ENCODE data around the gene PAK1IP1. TPM values are rescaled to one million over a fixed set of nuclear protein-coding genes. Genes with fewer than 3 reads are reported as not detected.

The PAK1IP1 gene
- total RNA-seq, 2 donors from 2014 or later, result 2.1 to 8.6 TPM

DNA sequence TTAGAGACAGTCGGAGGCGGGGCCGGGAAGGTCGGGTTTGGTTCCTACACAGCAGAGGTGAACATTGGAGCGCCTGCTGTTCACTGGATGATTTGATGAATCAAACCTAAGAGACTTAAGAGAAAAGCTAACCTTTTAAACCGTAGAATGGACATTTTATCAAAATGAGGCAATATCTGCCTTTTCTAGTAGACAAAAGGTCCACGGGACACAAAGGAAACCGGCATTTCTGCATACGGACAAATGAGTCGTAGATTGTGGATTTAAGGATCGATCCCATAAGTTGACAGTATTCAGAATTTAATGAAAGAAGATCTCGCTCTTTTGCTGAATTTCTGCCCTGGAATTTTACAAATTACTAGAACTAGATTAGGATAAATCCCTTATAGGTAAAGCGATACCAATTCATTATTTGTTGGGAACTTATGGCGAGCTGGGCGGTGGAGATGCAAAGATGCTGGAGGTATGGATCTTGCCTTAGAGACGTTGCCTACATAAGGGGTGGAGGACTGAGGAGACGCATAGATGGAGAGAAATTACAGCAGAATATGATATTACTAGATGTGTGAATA, 400 bp downstream of the PAK1IP1 start:
- H3K27me3 ChIP-seq, result no peaks in the 10 kb centered on the region
- peaks cover 0 to 4% of the 10 kb centered on the region in 2 donors for H3K36me3 ChIP-seq (replicated peaks in 1 of 2; ENCODE audit: insufficient read depth in 1 of 2, low read depth in 2 of 2)
- WGBS, 2 donors, result 0 to 1% methylated on average over 17 of the region's 17 CpGs
- peak overlapping the region; percentile 21 to 64 for H3K4me3 ChIP-seq
- H3K9me3 ChIP-seq, result no peaks in the 10 kb centered on the region
- DNase-seq (no peak), ATAC-seq (no peak)
- H3K4me1 ChIP-seq, result peaks cover 27% of the 10 kb centered on the region
- H3K27ac ChIP-seq, result peak overlapping the region; percentile 85 to 97 (median 92)
- intact Hi-C loops (cut with DNase I), result loop anchor here (10.0 kb wide), 1 partner anchor 50 kb away; the partner anchor contains the start of gene TMEM14B
- TF ChIP-seq, protein P1, sequence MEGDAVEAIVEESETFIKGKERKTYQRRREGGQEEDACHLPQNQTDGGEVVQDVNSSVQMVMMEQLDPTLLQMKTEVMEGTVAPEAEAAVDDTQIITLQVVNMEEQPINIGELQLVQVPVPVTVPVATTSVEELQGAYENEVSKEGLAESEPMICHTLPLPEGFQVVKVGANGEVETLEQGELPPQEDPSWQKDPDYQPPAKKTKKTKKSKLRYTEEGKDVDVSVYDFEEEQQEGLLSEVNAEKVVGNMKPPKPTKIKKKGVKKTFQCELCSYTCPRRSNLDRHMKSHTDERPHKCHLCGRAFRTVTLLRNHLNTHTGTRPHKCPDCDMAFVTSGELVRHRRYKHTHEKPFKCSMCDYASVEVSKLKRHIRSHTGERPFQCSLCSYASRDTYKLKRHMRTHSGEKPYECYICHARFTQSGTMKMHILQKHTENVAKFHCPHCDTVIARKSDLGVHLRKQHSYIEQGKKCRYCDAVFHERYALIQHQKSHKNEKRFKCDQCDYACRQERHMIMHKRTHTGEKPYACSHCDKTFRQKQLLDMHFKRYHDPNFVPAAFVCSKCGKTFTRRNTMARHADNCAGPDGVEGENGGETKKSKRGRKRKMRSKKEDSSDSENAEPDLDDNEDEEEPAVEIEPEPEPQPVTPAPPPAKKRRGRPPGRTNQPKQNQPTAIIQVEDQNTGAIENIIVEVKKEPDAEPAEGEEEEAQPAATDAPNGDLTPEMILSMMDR (IDR thresholded peaks at IDR 0.05), result no peak
- TF ChIP-seq POLR2A (IDR thresholded peaks at IDR 0.05), result no peak

DNA sequence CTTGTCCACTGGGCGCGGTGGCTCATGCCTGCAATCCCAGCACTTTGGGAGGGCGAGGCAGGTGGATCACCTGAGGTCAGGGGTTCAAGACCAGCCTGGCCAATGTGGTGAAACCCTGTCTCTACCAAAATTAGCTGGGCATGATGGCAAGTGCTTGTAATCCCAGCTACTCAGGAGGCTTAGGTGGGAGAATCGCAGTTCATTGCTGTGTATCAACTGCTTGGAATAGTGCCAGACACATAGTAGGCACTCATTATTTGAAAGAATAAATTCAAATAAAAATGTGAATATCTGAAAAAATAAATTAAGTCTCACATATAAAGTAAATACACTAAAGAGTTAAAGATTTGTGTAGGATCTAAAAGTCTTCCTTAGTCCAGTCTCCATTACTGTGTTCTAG, 1.9 kb downstream of the PAK1IP1 start:
- whole genome bisulfite sequencing, 2 donors, result 93 to 100% methylated on average over 4 of the region's 4 CpGs
- H3K27me3 ChIP-seq, result no peaks in the 10 kb centered on the region
- intact Hi-C loops (cut with DNase I), result loop anchor here (10.0 kb wide), 1 partner anchor 48 kb away; the partner anchor contains the start of gene TMEM14B
- no peak for ATAC-seq
- peaks cover 0 to 4% of the 10 kb centered on the region in 2 donors for H3K36me3 ChIP-seq (replicated peaks in 1 of 2; ENCODE audit: insufficient read depth in 1 of 2, low read depth in 2 of 2)
- H3K4me1 ChIP-seq, result peaks cover 27% of the 10 kb centered on the region
- H3K9me3 ChIP-seq, result no peaks in the 10 kb centered on the region
- no peak for DNase-seq
- TF ChIP-seq, protein P1 (IDR thresholded peaks at IDR 0.05), result no peak
- no peak for TF ChIP-seq POLR2A (IDR thresholded peaks at IDR 0.05)
- H3K27ac ChIP-seq, result no peak overlapping the region
- H3K4me3 ChIP-seq, result no peak overlapping the region

DNA sequence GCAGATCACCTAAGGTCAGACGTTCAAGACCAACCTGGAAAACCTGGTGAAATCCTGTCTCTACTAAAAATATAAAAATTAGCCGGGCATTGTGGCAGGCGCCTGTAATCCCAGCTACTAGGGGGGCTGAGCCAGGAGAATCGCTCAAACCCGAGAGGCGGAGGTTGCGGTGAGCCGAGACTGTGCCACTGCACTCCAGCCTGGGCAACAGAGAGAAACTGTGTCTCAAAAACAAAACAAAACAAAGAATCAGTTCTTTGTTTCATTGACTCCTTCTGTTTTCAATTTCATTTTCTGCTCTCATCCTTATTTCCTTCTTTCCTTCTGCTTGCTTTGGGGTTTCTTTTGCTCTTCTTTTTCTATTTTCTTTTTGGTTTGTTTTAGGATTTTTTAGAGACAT, 19.2 kb downstream of the PAK1IP1 start:
- Histone ChIP-seq H3K4me3 (no peak overlapping the region), H3K27me3 (no peaks in the 10 kb centered on the region), H3K4me1 (no peaks in the 10 kb centered on the region), H3K27ac (no peak overlapping the region), H3K36me3 (replicated peaks in 1 of 2; ENCODE audit: insufficient read depth in 1 of 2, low read depth in 2 of 2) (peaks cover 0 to 3% of the 10 kb centered on the region in 2 donors), H3K9me3 (no peaks in the 10 kb centered on the region)
- whole genome bisulfite sequencing, 2 donors, result 82 to 83% methylated on average over 7 to 8 of the region's 8 CpGs
- TF ChIP-seq, protein P1 (IDR thresholded peaks at IDR 0.05), result no peak
- TF ChIP-seq POLR2A (IDR thresholded peaks at IDR 0.05), result no peak
- DNase-seq, result no peak
- intact Hi-C loops (cut with DNase I), result no loop called here
- no peak for ATAC-seq

DNA sequence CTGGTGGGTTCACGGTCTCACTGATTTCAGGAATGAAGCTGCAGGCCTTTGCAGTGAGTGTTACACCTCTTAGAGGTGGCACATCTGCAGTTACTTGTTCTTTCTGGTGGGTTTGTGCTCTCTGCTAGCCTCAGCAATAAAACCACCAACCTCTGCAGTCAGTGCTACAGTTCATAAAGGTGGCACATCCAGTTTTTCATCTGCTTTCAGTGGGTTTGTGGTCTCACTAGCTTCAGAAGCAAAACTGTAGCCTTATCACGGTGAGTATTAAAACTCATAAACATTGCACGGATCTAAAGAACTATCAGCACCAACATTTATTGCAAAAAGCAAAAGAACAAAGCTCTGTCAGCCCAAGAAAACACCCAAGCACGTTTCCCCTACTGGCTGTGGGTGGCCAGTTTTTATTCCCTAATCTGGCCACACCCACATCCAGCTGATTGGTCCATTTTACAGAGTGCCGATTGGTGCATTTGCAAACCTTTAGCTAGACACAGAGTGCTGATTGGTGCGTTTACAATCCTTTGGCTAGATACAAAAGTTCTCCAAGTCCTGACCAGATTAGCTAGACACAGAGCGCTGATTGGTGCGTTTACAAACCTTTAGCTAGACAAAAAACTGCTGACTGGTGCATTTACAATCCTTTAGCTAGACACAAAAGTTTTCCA, 24.7 kb downstream of the PAK1IP1 start:
- TF ChIP-seq POLR2A (IDR thresholded peaks at IDR 0.05), result no peak
- TF ChIP-seq, protein P1 (IDR thresholded peaks at IDR 0.05), result peak in 1 of 7 experiments; percentile 4
- Histone ChIP-seq H3K4me1 (peaks cover 15% of the 10 kb centered on the region), H3K27ac (no peak overlapping the region), H3K27me3 (no peaks in the 10 kb centered on the region), H3K36me3 (replicated peaks in 1 of 2; ENCODE audit: insufficient read depth in 1 of 2, low read depth in 2 of 2) (no peaks in the 10 kb centered on the region), H3K9me3 (no peaks in the 10 kb centered on the region), H3K4me3 (no peak overlapping the region)
- DNase-seq (peak in 2 of 4 donors; percentile 7 to 21), ATAC-seq (no peak)
- WGBS, 2 donors, result 67 to 82% methylated on average over 8 of the region's 8 CpGs
- intact Hi-C loops (cut with DNase I), result no loop called here
